HG03520 (cell line): Measurements from ENCODE around the gene OR11G2.
"Not testable (repeated sequence)": the region's sequence is repeated elsewhere in the genome, so short reads cannot be mapped to it uniquely, and the experiment has no call there.

ENCODE experiments used
- ATAC-seq: cut with Tn5 transposase; IDR thresholded peaks from one replicate; pipeline ENCODE4 v1.9.1; 2021; ENCODE audit warnings: mild to moderate bottlenecking, moderate library complexity; ENCODE audit not compliant: unreplicated experiment

Gene OR11G2

GRCh38 chr14:20190596-20190995, at the start of gene OR11G2:
OR11G2 (plus strand) TSS chr14:20190896; CDS start chr14:20197438, 6,542 bp downstream.
- ATAC-seq = no peak

- no peak for ATAC-seq
Measured at GRCh38 chr14:20143911-20144310, 46.8 kb upstream of the OR11G2 start.

- no peak for ATAC-seq
Measured at GRCh38 chr14:20144820-20145219, 45.9 kb upstream of the OR11G2 start.

GRCh38 chr14:20164462-20164861, 26.2 kb upstream of the OR11G2 start:
- no peak for ATAC-seq

GRCh38 chr14:20167091-20167490, 23.6 kb upstream of the OR11G2 start:
- ATAC-seq = no peak

GRCh38 chr14:20169852-20170251, 20.8 kb upstream of the OR11G2 start:
- not testable (repeated sequence) for ATAC-seq

GRCh38 chr14:20174205-20174604, 16.5 kb upstream of the OR11G2 start:
- ATAC-seq = not testable (repeated sequence)

- no peak for ATAC-seq
Measured at GRCh38 chr14:20176330-20176729, 14.4 kb upstream of the OR11G2 start.

GRCh38 chr14:20177433-20177974, 13.2 kb upstream of the OR11G2 start:
- no peak for ATAC-seq

- ATAC-seq = no peak
Measured at GRCh38 chr14:20179218-20179617, 11.5 kb upstream of the OR11G2 start.

GRCh38 chr14:20179880-20180279, 10.8 kb upstream of the OR11G2 start:
- no peak for ATAC-seq

- no peak for ATAC-seq
Measured at GRCh38 chr14:20180486-20180885, 10.2 kb upstream of the OR11G2 start.

GRCh38 chr14:20184181-20184580, 6.5 kb upstream of the OR11G2 start:
- ATAC-seq = no peak

- no peak for ATAC-seq
Measured at GRCh38 chr14:20191396-20191795, 700 bp downstream of the OR11G2 start.

GRCh38 chr14:20194101-20194500, 3.4 kb downstream of the OR11G2 start:
- ATAC-seq = no peak

- not testable (repeated sequence) for ATAC-seq
Measured at GRCh38 chr14:20195170-20195569, 4.5 kb downstream of the OR11G2 start.

GRCh38 chr14:20195911-20196310, 5.2 kb downstream of the OR11G2 start:
- no peak for ATAC-seq

- no peak for ATAC-seq
Measured at GRCh38 chr14:20197459-20197858, 6.8 kb downstream of the OR11G2 start.

GRCh38 chr14:20198991-20199390, 8.3 kb downstream of the OR11G2 start:
- ATAC-seq = no peak

- no peak for ATAC-seq
Measured at GRCh38 chr14:20204721-20205120, 14.0 kb downstream of the OR11G2 start.

GRCh38 chr14:20209595-20209994, 18.9 kb downstream of the OR11G2 start:
- no peak for ATAC-seq

- ATAC-seq = not testable (repeated sequence)
Measured at GRCh38 chr14:20212406-20212805, 21.7 kb downstream of the OR11G2 start.

- ATAC-seq = no peak
Measured at GRCh38 chr14:20215196-20215595, 24.5 kb downstream of the OR11G2 start.
